ENCODE results near the gene ZBTB5. TPM values are rescaled to one million over a fixed set of nuclear protein-coding genes. Genes with fewer than 3 reads are reported as not detected.
A peak's percentile ranks its signal among the peaks of the same experiment; 100 is the strongest.

ZBTB5 gene
- total RNA-seq, 1 donor from 2014 or later = 15.1 TPM

- Histone ChIP-seq H3K27ac (ENCODE audit: low read depth, low read length) (no peak overlapping the region), H3K4me1 (ENCODE audit: control insufficient read depth in 3 of 3, insufficient read depth in 3 of 3, low read length in 3 of 3) (peaks cover 0 to 19% (median 9%) of the 10 kb centered on the region in 3 donors), H3K36me3 (ENCODE audit: control insufficient read depth in 3 of 3, insufficient read depth in 3 of 3, low read length in 3 of 3) (peaks cover 0 to 3% (median 0%) of the 10 kb centered on the region in 3 donors), H3K4me3 (ENCODE audit: low read length in 3 of 3) (no peak overlapping the region), H3K27me3 (ENCODE audit: control insufficient read depth in 3 of 3, insufficient read depth in 3 of 3, low read length in 3 of 3) (no peaks in the 10 kb centered on the region), H3K9me3 (ENCODE audit: control insufficient read depth in 3 of 3, low read length in 3 of 3) (no peaks in the 10 kb centered on the region), H3K9ac (ENCODE audit: low read depth in 1 of 3, low read length in 3 of 3) (no peak overlapping the region)
Measured at GRCh38 chr9:37454238-37454637, 11.0 kb downstream of the ZBTB5 start.

GRCh38 chr9:37453827-37454226, 11.4 kb downstream of the ZBTB5 start:
- Histone ChIP-seq H3K27ac (ENCODE audit: low read depth, low read length) (no peak overlapping the region), H3K4me3 (ENCODE audit: low read length in 3 of 3) (no peak overlapping the region), H3K36me3 (ENCODE audit: control insufficient read depth in 3 of 3, insufficient read depth in 3 of 3, low read length in 3 of 3) (peaks cover 0 to 5% (median 0%) of the 10 kb centered on the region in 3 donors), H3K9ac (ENCODE audit: low read depth in 1 of 3, low read length in 3 of 3) (no peak overlapping the region), H3K27me3 (ENCODE audit: control insufficient read depth in 3 of 3, insufficient read depth in 3 of 3, low read length in 3 of 3) (no peaks in the 10 kb centered on the region), H3K9me3 (ENCODE audit: control insufficient read depth in 3 of 3, low read length in 3 of 3) (no peaks in the 10 kb centered on the region), H3K4me1 (ENCODE audit: control insufficient read depth in 3 of 3, insufficient read depth in 3 of 3, low read length in 3 of 3) (peaks cover 0 to 19% (median 9%) of the 10 kb centered on the region in 3 donors)

DNA sequence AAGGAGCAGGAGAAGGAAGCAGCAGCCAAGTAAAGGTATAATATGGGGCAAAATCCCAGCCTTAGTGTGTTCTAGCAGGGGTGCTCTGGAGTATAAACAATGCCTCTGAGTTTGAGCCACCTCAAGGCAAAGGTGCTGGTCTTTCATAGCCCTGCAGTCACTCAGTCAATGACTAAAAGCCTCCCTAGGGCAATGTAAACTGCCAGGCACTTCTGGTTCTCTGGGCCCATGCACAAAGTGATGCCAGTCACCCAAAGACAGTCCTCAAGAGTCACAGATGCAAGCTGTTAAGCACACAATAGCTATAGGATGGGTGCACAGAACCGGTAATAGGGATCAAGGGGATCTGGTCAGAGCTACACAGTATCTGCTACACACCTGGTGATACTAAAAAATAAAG, 12.6 kb downstream of the ZBTB5 start:
- no peak overlapping the region for H3K27ac ChIP-seq (ENCODE audit: low read depth, low read length)
- no peaks in the 10 kb centered on the region for H3K9me3 ChIP-seq (ENCODE audit: control insufficient read depth in 3 of 3, low read length in 3 of 3)

DNA sequence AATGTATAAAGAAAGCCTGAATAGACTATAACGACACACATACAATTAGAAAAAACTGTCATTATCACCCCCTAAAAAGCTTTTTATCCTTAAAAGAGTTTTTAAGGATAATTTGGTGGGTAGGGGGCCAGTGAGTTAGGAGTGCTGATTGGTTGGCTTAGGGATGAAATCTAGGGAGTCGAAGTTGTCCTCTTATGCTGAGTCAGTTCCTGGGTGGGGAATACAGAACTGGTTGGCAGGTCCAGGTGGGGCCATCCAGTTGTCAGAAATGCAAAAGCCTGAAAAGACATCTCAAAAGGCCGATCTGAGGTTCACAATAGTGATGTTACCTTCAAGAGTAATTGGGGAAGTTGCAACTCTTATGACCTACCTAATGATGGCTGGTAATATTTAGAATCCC, 13.6 kb downstream of the ZBTB5 start:
- H3K27me3 ChIP-seq (ENCODE audit: control insufficient read depth in 3 of 3, insufficient read depth in 3 of 3, low read length in 3 of 3) = no peaks in the 10 kb centered on the region
- no peak overlapping the region for H3K4me3 ChIP-seq (ENCODE audit: low read length in 3 of 3)
- no peak overlapping the region for H3K9ac ChIP-seq (ENCODE audit: low read depth in 1 of 3, low read length in 3 of 3)
- H3K4me1 ChIP-seq (ENCODE audit: control insufficient read depth in 3 of 3, insufficient read depth in 3 of 3, low read length in 3 of 3) = peaks cover 0 to 15% (median 9%) of the 10 kb centered on the region in 3 donors
- H3K27ac ChIP-seq (ENCODE audit: low read depth, low read length) = no peak overlapping the region
- H3K9me3 ChIP-seq (ENCODE audit: control insufficient read depth in 3 of 3, low read length in 3 of 3) = no peaks in the 10 kb centered on the region
- H3K36me3 ChIP-seq (ENCODE audit: control insufficient read depth in 3 of 3, insufficient read depth in 3 of 3, low read length in 3 of 3) = peaks cover 0 to 5% (median 0%) of the 10 kb centered on the region in 3 donors

More for the DNA sequence above, 12.6 kb downstream of the ZBTB5 start:
- peaks cover 0 to 5% (median 0%) of the 10 kb centered on the region in 3 donors for H3K36me3 ChIP-seq (ENCODE audit: control insufficient read depth in 3 of 3, insufficient read depth in 3 of 3, low read length in 3 of 3)
- H3K27me3 ChIP-seq (ENCODE audit: control insufficient read depth in 3 of 3, insufficient read depth in 3 of 3, low read length in 3 of 3) = no peaks in the 10 kb centered on the region
- peaks cover 0 to 19% (median 9%) of the 10 kb centered on the region in 3 donors for H3K4me1 ChIP-seq (ENCODE audit: control insufficient read depth in 3 of 3, insufficient read depth in 3 of 3, low read length in 3 of 3)
- no peak overlapping the region for H3K9ac ChIP-seq (ENCODE audit: low read depth in 1 of 3, low read length in 3 of 3)
- H3K4me3 ChIP-seq (ENCODE audit: low read length in 3 of 3) = no peak overlapping the region

- no peak overlapping the region for H3K27ac ChIP-seq (ENCODE audit: low read depth, low read length)
- H3K36me3 ChIP-seq (ENCODE audit: control insufficient read depth in 3 of 3, insufficient read depth in 3 of 3, low read length in 3 of 3) = peaks cover 0 to 5% (median 0%) of the 10 kb centered on the region in 3 donors
- no peak overlapping the region for H3K4me3 ChIP-seq (ENCODE audit: low read length in 3 of 3)
- H3K9me3 ChIP-seq (ENCODE audit: control insufficient read depth in 3 of 3, low read length in 3 of 3) = no peaks in the 10 kb centered on the region
- no peak overlapping the region for H3K9ac ChIP-seq (ENCODE audit: low read depth in 1 of 3, low read length in 3 of 3)
- no peaks in the 10 kb centered on the region for H3K27me3 ChIP-seq (ENCODE audit: control insufficient read depth in 3 of 3, insufficient read depth in 3 of 3, low read length in 3 of 3)
- H3K4me1 ChIP-seq (ENCODE audit: control insufficient read depth in 3 of 3, insufficient read depth in 3 of 3, low read length in 3 of 3) = peaks cover 0 to 21% (median 9%) of the 10 kb centered on the region in 3 donors
Measured at GRCh38 chr9:37449862-37450632, 15.2 kb downstream of the ZBTB5 start.

DNA sequence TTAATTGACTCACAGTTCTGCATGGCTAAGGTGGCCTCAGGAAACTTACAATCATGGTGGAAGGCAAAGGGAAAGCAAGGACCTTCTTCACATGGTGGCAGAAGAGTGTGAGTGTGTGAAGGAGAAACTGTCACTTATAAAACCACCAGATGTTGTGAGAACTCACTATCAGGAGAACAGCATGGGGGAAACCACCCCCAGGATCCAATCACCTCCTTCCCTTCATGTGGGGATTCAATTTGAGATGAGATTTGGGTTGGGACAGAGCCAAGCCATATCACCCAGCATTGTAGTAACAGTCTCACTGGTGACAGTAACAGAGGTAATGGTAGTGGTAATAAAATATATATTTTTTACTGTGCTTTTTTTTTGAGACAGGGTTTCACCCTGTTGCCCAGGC, 18.1 kb downstream of the ZBTB5 start:
- Histone ChIP-seq H3K36me3 (ENCODE audit: control insufficient read depth in 3 of 3, insufficient read depth in 3 of 3, low read length in 3 of 3) (peaks cover 4 to 7% (median 6%) of the 10 kb centered on the region in 3 donors), H3K4me1 (ENCODE audit: control insufficient read depth in 3 of 3, insufficient read depth in 3 of 3, low read length in 3 of 3) (peaks cover 0 to 11% (median 0%) of the 10 kb centered on the region in 3 donors), H3K27ac (ENCODE audit: low read depth, low read length) (no peak overlapping the region), H3K27me3 (ENCODE audit: control insufficient read depth in 3 of 3, insufficient read depth in 3 of 3, low read length in 3 of 3) (no peaks in the 10 kb centered on the region), H3K9me3 (ENCODE audit: control insufficient read depth in 3 of 3, low read length in 3 of 3) (no peaks in the 10 kb centered on the region), H3K9ac (ENCODE audit: low read depth in 1 of 3, low read length in 3 of 3) (no peak overlapping the region), H3K4me3 (ENCODE audit: low read length in 3 of 3) (no peak overlapping the region)

DNA sequence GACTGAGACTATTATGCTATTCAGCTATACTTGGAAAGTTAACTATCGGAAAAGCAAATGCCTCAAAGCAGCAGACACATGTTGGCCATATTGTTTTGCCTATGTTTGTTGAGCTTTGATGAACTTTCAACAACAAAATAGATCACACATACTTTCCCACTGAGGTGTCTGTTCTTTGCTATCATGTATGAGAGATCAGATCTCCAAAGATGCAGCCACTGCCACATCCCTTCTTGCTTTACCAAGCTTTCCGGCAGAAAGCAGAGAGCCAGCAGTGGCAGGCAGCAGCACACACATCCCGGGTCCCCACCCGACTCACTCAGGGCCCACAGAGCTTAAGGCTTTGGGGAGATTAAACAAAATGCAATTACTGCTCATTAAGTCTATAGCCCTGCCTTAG, 18.8 kb downstream of the ZBTB5 start:
- H3K36me3 ChIP-seq (ENCODE audit: control insufficient read depth in 3 of 3, insufficient read depth in 3 of 3, low read length in 3 of 3) = peaks cover 11 to 14% (median 13%) of the 10 kb centered on the region in 3 donors
- no peak overlapping the region for H3K27ac ChIP-seq (ENCODE audit: low read depth, low read length)
- H3K27me3 ChIP-seq (ENCODE audit: control insufficient read depth in 3 of 3, insufficient read depth in 3 of 3, low read length in 3 of 3) = no peaks in the 10 kb centered on the region
- H3K9ac ChIP-seq (ENCODE audit: low read depth in 1 of 3, low read length in 3 of 3) = peak overlapping the region in 1 of 3 donors; percentile 10
- no peaks in the 10 kb centered on the region for H3K9me3 ChIP-seq (ENCODE audit: control insufficient read depth in 3 of 3, low read length in 3 of 3)
- H3K4me3 ChIP-seq (ENCODE audit: low read length in 3 of 3) = no peak overlapping the region
- H3K4me1 ChIP-seq (ENCODE audit: control insufficient read depth in 3 of 3, insufficient read depth in 3 of 3, low read length in 3 of 3) = peaks cover 0 to 7% (median 0%) of the 10 kb centered on the region in 3 donors

DNA sequence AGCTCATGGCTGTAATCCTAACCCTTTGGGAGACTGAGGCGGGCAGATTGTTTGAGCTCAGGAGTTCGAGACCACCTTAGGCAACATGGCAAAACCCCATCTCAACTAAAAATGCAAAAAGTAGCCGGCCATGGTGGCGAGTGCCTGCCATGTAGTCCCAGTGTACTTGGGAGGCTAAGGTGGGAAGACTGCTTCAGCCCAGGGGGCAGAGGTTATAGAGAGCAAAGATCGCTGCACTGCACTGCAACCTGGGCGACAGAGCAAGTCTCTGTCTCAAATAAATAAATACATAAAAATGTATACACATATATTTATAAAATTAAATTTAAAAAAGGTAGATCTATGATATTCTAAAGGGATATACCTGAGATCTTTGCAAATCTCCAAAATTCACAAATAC, 19.4 kb downstream of the ZBTB5 start:
- Histone ChIP-seq H3K36me3 (ENCODE audit: control insufficient read depth in 3 of 3, insufficient read depth in 3 of 3, low read length in 3 of 3) (peaks cover 16 to 19% (median 17%) of the 10 kb centered on the region in 3 donors), H3K4me1 (ENCODE audit: control insufficient read depth in 3 of 3, insufficient read depth in 3 of 3, low read length in 3 of 3) (peaks cover 0 to 7% (median 0%) of the 10 kb centered on the region in 3 donors)

DNA sequence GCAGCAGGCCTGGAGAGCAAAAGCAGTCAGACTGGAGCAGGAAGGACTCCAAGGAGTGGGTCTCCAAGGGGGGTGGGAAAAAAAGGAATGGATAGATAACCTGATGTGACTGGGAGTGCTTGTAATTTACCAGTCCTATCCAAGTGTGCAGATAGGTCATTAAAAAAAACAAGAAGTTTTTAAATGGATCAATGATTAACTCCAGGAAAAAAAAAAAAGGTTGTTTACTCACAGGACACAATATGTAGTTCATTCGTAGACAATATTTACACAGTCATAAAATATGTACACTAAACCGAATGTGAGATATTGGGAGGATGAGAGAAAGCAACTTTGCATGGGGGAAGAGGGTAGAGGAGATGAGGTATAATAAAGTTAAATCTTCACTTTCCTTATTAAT, 20.4 kb downstream of the ZBTB5 start:
- no peaks in the 10 kb centered on the region for H3K9me3 ChIP-seq (ENCODE audit: control insufficient read depth in 3 of 3, low read length in 3 of 3)
- no peak overlapping the region for H3K27ac ChIP-seq (ENCODE audit: low read depth, low read length)
- H3K36me3 ChIP-seq (ENCODE audit: control insufficient read depth in 3 of 3, insufficient read depth in 3 of 3, low read length in 3 of 3) = peaks cover 19 to 26% (median 23%) of the 10 kb centered on the region in 3 donors
- H3K27me3 ChIP-seq (ENCODE audit: control insufficient read depth in 3 of 3, insufficient read depth in 3 of 3, low read length in 3 of 3) = no peaks in the 10 kb centered on the region
- H3K4me1 ChIP-seq (ENCODE audit: control insufficient read depth in 3 of 3, insufficient read depth in 3 of 3, low read length in 3 of 3) = peaks cover 0 to 7% (median 0%) of the 10 kb centered on the region in 3 donors
- no peak overlapping the region for H3K9ac ChIP-seq (ENCODE audit: low read depth in 1 of 3, low read length in 3 of 3)
- no peak overlapping the region for H3K4me3 ChIP-seq (ENCODE audit: low read length in 3 of 3)

More for the DNA sequence above, 19.4 kb downstream of the ZBTB5 start:
- Histone ChIP-seq H3K27ac (ENCODE audit: low read depth, low read length) (no peak overlapping the region), H3K27me3 (ENCODE audit: control insufficient read depth in 3 of 3, insufficient read depth in 3 of 3, low read length in 3 of 3) (no peaks in the 10 kb centered on the region), H3K4me3 (ENCODE audit: low read length in 3 of 3) (no peak overlapping the region), H3K9ac (ENCODE audit: low read depth in 1 of 3, low read length in 3 of 3) (no peak overlapping the region), H3K9me3 (ENCODE audit: control insufficient read depth in 3 of 3, low read length in 3 of 3) (no peaks in the 10 kb centered on the region)

DNA sequence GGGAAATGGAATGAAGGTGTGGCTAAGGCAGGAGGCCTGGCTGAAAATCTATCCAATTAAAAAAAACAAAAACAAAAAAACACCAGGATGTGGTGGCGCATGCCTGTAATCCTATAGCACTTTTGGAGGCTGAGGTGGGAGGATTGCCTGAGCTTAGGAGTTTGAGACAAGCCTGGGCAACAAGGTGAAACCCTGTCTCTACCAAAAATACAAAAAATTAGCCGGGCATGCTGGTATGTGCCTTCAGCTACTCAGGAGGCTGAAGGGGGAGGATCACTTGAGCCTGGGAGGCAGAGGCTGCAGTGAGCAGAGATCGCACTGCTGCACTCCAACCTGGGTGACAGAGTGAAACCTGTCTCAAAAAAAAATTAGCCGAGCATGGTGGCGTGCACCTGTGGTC, 21.7 kb downstream of the ZBTB5 start:
- no peak overlapping the region for H3K9ac ChIP-seq (ENCODE audit: low read depth in 1 of 3, low read length in 3 of 3)
- H3K27ac ChIP-seq (ENCODE audit: low read depth, low read length) = no peak overlapping the region
- no peaks in the 10 kb centered on the region for H3K27me3 ChIP-seq (ENCODE audit: control insufficient read depth in 3 of 3, insufficient read depth in 3 of 3, low read length in 3 of 3)
- no peaks in the 10 kb centered on the region for H3K9me3 ChIP-seq (ENCODE audit: control insufficient read depth in 3 of 3, low read length in 3 of 3)
- peaks cover under 1 to 9% (median 3%) of the 10 kb centered on the region in 3 donors for H3K4me1 ChIP-seq (ENCODE audit: control insufficient read depth in 3 of 3, insufficient read depth in 3 of 3, low read length in 3 of 3)
- peaks cover 22 to 37% (median 30%) of the 10 kb centered on the region in 3 donors for H3K36me3 ChIP-seq (ENCODE audit: control insufficient read depth in 3 of 3, insufficient read depth in 3 of 3, low read length in 3 of 3)
- H3K4me3 ChIP-seq (ENCODE audit: low read length in 3 of 3) = no peak overlapping the region
